Measurements from ENCODE around the gene ZAR1.

DNA sequence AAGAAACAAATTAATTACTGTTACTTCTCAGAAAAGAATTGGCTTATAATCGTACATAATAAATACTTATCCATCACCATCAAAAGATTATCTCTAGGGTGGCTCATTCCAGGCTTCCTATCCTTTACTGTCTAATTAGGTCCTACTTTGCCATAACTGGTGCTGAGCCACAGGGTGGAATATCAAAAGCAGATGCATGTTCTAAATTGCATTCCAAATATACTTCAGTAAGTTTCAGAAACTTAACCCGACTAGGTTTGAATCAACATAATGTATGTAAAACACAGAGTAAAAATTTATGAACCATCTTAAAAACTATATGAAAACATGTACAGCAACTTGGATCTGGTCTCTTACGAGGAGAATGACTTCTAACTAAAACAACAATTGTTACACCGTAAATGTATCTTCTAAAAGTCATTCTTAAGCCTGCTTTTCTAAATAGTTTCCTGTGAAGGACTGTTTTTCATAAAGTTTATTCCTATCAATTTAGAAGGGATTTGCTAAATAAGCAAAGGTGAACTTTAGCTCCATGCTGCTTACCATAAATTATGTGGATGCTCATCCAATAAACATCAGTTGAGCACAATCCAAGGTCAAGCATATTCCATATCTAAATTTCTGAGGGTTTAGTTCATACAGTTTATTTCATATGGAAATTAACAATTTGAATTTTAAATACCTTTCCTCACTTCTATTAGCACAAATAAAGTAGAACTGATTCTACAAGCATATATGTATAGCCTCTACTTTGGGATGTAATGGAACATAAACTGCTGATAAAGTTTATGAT is 13.4 kb downstream of the ZAR1 start:
- no peak for TF ChIP-seq NPAS2 (CRISPR knock-in tag; IDR thresholded peaks at IDR 0.05; ENCODE audit: borderline replicate concordance)
- TF ChIP-seq RAD21 (conservative IDR thresholded peaks at IDR 0.05 in 1 of 2, IDR thresholded peaks at IDR 0.05 in 1 of 2), result no peak
- TF ChIP-seq MAZ (IDR thresholded peaks at IDR 0.05; ENCODE audit: borderline replicate concordance, low read depth, low read length), result no peak
- TF ChIP-seq, protein P1, sequence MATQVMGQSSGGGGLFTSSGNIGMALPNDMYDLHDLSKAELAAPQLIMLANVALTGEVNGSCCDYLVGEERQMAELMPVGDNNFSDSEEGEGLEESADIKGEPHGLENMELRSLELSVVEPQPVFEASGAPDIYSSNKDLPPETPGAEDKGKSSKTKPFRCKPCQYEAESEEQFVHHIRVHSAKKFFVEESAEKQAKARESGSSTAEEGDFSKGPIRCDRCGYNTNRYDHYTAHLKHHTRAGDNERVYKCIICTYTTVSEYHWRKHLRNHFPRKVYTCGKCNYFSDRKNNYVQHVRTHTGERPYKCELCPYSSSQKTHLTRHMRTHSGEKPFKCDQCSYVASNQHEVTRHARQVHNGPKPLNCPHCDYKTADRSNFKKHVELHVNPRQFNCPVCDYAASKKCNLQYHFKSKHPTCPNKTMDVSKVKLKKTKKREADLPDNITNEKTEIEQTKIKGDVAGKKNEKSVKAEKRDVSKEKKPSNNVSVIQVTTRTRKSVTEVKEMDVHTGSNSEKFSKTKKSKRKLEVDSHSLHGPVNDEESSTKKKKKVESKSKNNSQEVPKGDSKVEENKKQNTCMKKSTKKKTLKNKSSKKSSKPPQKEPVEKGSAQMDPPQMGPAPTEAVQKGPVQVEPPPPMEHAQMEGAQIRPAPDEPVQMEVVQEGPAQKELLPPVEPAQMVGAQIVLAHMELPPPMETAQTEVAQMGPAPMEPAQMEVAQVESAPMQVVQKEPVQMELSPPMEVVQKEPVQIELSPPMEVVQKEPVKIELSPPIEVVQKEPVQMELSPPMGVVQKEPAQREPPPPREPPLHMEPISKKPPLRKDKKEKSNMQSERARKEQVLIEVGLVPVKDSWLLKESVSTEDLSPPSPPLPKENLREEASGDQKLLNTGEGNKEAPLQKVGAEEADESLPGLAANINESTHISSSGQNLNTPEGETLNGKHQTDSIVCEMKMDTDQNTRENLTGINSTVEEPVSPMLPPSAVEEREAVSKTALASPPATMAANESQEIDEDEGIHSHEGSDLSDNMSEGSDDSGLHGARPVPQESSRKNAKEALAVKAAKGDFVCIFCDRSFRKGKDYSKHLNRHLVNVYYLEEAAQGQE (IDR thresholded peaks at IDR 0.05), result no peak
- no peak for TF ChIP-seq USF2 (IDR thresholded peaks at IDR 0.05)
- TF ChIP-seq POLR2A (IDR thresholded peaks at IDR 0.05; ENCODE audit: low read length), result no peak
- no peak for TF ChIP-seq ZC3H11A (IDR thresholded peaks at IDR 0.05)
- TF ChIP-seq, protein P2, sequence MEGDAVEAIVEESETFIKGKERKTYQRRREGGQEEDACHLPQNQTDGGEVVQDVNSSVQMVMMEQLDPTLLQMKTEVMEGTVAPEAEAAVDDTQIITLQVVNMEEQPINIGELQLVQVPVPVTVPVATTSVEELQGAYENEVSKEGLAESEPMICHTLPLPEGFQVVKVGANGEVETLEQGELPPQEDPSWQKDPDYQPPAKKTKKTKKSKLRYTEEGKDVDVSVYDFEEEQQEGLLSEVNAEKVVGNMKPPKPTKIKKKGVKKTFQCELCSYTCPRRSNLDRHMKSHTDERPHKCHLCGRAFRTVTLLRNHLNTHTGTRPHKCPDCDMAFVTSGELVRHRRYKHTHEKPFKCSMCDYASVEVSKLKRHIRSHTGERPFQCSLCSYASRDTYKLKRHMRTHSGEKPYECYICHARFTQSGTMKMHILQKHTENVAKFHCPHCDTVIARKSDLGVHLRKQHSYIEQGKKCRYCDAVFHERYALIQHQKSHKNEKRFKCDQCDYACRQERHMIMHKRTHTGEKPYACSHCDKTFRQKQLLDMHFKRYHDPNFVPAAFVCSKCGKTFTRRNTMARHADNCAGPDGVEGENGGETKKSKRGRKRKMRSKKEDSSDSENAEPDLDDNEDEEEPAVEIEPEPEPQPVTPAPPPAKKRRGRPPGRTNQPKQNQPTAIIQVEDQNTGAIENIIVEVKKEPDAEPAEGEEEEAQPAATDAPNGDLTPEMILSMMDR (IDR thresholded peaks at IDR 0.05), result no peak
- TF ChIP-seq, protein P3, sequence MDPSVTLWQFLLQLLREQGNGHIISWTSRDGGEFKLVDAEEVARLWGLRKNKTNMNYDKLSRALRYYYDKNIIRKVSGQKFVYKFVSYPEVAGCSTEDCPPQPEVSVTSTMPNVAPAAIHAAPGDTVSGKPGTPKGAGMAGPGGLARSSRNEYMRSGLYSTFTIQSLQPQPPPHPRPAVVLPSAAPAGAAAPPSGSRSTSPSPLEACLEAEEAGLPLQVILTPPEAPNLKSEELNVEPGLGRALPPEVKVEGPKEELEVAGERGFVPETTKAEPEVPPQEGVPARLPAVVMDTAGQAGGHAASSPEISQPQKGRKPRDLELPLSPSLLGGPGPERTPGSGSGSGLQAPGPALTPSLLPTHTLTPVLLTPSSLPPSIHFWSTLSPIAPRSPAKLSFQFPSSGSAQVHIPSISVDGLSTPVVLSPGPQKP (IDR thresholded peaks at IDR 0.05; ENCODE audit: low read depth, low read length), result no peak
